ENCODE results near the gene MAPK12.
"Not testable (repeated sequence)": the region's sequence is repeated elsewhere in the genome, so short reads cannot be mapped to it uniquely, and the experiment has no call there.

The MAPK12 gene

DNA sequence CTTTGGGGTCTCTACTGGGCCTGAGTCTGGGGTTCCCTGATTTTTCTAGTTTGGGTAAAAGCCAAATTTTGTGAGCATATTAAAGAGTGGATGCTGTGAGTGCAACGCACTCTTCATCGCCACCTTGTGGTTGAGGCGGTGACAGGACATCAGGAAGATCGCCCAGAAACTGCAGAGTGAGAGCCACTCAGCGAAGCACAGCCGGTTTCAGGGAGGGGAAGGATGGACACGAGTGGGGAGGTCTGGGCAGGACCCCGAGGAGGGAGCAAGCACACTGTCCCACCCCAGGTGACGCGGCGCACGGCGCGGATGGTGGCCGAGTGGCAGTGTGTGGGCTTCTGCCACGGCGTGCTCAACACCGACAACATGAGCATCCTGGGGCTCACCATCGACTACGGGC lies 51.6 kb downstream of the MAPK12 start:
- DNase-seq = peak; percentile 7

DNA sequence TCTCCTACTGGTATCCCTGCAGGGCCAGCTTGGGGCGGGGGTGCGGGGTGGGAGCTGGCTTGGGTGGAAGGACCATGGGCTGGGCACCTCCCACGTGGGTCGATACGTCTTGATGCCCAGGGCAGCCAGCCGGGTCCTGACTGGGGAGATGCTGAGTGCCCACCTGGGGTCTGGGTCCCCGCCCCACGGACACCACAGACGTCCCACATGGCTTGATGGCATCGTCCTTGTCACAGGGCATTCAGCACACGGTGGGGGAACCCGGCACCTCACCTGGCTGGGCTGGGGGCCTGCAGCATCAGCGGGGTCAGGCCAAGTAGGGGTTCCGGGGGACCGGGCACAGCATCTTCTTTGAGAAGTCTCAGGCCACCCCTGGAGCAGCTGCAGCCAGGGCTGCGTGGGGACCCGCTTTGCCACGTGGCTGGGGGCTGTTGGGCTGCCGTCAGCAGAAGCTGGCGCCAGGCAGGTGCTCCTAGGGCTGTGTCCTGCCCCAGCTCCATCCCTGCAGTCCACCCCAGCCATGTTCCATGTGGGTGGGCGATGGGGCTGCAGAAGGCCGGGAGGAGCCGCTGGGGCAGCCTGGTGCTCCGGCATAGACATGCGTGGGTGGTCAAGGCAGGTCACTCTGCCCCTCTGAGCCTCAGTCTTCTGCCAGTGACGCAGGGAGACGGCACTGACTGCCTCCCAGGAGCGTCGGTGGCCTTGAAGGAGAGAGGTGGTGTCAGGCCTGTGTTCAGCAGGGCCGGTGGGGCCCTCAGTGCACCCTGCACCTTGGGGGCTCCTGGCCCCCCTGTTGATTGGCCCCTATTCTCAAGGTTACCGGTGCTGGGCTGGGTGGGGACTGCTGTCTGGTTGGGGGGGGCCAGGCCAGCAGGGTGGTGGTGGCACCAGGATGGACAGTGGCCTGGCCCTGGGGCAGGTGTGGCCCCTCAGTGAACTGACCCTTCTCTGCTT lies 52.3 kb downstream of the MAPK12 start:
- no peak for DNase-seq

- no peak for DNase-seq
Observed at GRCh38 chr22:50208430-50208938, 53.0 kb downstream of the MAPK12 start.

DNA sequence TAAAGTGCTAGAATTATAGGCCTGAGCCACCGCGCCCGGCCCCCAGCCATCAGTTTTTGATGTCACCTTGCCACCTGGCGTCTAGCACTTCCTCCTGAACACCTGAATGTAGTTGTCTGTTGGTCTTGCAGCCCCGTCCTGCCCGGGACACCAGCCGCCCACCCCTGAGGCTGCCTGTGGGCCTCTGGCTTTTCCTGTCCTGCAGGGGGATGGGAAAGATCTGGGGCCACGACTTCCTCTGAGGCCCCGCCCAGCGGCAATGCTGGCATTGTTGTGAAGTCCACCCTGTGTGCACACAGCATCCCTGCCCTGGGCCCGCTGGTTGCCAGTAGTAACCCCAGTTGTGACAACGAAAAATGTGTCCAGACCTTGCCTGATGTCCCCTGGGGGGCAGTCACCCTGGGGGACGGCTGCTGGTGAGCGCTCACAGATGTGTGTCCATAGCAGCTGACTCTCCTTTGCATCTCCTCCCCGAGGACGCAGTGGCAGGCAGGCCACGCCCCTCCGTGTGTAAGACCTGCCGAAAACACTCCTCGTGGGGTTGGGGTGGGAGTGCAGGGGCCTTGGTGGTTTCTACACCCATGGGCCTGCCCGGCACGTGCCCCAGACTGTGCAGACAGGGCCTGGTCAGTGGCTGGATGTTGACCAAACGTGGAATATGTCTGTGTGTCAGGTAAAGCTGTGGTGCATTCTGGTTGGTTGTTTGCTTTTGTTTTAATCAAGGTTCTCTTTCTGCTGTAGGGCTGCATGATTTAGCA lies 53.9 kb downstream of the MAPK12 start:
- no peak for DNase-seq

DNA sequence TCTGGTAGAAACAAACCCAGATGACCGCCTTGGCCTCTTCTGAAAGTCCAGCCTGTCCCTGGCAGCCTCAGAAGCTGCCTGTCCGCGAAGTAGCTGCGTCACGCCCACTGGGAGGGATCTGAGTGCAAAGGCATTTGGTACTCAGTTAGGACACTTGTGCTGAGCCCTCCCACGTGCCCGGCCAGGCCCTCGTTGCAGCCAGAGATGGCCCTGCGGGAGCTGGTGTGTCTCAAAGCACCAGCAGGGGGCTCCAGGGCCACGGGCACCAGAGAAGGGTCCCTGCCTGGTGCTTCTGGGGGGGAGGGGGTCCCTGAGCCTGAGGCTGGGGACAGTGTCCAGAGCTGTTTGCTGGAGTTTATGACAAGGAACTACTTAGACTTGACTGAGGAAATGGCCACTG lies 54.9 kb downstream of the MAPK12 start:
- no peak for DNase-seq

- DNase-seq = no peak
Observed at GRCh38 chr22:50205781-50206569, 55.5 kb downstream of the MAPK12 start.

DNA sequence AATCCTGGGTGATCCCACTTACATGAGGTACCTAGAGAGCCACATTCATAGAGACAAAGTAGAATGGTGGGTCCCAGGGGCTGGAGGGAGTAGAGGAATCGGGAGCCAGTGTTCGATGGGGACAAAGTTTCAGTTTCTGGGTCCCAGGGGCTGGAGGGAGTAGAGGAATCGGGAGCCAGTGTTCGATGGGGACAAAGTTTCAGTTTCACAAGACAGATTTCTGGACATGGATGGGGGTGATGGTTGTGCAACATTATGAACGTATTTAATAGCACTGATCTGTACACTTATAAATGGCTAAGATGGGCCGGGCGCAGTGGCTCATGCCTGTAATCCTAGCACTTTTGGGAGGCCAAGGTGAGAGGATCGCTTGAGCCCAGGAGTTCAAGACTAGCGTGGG lies 56.5 kb downstream of the MAPK12 start:
- not testable (repeated sequence) for DNase-seq

DNA sequence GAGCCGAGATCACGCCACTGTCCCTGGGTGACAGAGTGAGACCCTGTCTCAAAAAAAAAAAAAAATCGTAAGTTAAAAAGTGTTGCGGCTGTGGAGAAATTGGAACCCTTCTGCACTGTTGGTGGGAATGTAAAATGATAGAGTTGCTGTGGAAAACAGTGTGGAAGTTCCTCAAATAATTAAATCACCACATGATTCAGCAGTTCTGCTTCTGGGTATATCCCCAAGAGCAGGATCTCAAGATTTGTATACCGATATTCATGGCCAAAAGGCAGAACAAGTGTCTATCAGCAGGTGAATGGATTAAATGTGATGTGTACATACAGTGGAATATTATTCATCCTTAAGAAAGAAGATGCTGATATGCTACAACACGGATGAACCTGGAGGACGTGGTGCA lies 56.9 kb downstream of the MAPK12 start:
- no peak for DNase-seq

- DNase-seq = no peak
Observed at GRCh38 chr22:50203288-50203687, 58.2 kb downstream of the MAPK12 start.

Measured in DMS79 treated with DMSO at 0.1 percent for 48 hours (cell line).